HFF-Myc (cell line): Measurements from ENCODE around the gene WFIKKN1.
A peak's percentile ranks its signal among the peaks of the same experiment; 100 is the strongest.

Experiments used
- DNase-seq: peaks from one replicate; pipeline ENCODE4 v3.0.0-alpha.2; 2011; ENCODE audit warnings: low read depth; ENCODE audit errors: extremely low read depth
- H3K4me3 ChIP-seq: replicated peaks from 2 replicates; pipeline ENCODE4 v1.5.1; 2011; ENCODE audit warnings: low read depth, mild to moderate bottlenecking, control low read depth, low read length
- CTCF ChIP-seq: IDR thresholded peaks from 2 replicates; pipeline ENCODE4 v1.5.1; 2012; ENCODE audit warnings: mild to moderate bottlenecking, low read depth, low read length, control low read depth; ENCODE audit errors: missing control alignments

WFIKKN1 gene

GRCh38 chr16:633336-634050 lies 2.7 kb downstream of the WFIKKN1 start:
- no peak for DNase-seq
- no peak for TF ChIP-seq CTCF
- no peak overlapping the region for H3K4me3 ChIP-seq

GRCh38 chr16:634051-634670 lies 3.4 kb downstream of the WFIKKN1 start:
- no peak for DNase-seq
- TF ChIP-seq CTCF, result no peak
- no peak overlapping the region for H3K4me3 ChIP-seq

- peak overlapping the region; percentile 87 for H3K4me3 ChIP-seq
- no peak for TF ChIP-seq CTCF
- DNase-seq, result no peak
Observed at GRCh38 chr16:634996-635395, 4.2 kb downstream of the WFIKKN1 start.

GRCh38 chr16:635573-636205 lies 4.9 kb downstream of the WFIKKN1 start:
- no peak for DNase-seq
- H3K4me3 ChIP-seq, result peak overlapping the region; percentile 87
- TF ChIP-seq CTCF, result no peak

DNA sequence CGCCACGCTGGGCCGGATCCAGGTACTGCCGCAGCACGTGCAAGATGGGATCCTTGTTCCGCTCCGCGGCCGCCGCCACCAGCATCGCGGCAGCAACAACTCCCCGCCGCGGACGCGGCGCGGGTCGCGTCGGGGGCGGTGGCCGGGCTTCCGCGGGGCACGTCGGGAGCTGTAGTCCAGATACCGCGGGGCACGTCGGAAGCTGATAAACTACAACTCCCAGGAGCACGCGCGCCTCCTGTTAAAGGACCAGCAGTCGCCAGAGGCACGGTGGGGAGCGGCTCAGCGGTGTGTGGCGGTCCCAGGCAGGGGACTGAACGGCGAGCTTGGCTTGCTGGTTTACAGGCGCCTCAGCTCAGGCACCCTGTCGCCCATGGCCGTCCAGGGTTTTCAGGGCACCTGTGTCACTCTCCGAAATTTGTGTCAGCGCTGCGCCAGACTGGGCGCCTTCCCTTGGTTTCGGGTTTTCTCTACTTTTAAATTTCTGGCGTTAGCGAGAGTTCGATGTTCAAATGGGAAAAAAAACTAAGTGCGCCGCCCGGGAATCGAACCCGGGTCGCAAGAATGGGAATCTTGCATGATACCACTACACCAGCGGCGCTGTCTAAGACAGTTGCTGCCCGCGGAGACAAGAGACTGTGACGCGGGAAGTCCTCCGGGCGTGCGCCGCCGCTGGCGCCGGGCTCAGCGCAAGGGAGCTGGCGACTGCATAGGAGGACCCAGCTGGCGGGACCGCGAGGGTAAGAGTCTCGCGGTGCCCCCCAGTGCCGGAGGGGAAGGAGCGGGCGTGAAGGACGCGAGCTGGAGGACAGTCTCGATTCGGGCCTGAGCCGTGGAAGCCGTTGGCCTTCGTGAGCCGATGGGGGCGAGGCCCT lies 5.7 kb downstream of the WFIKKN1 start, which contains the start of gene METTL26:
Gene METTL26, minus strand, starts transcription at position 100 of the 875 bp plus-strand sequence. Its CDS starts 15 bp downstream, at position 85.
- H3K4me3 ChIP-seq, result peak within 1 kb of the TSS; percentile 87
- no peak for DNase-seq
- no peak for TF ChIP-seq CTCF
